ENCODE results near the gene GIGYF2.

- TF ChIP-seq CTCF (IDR thresholded peaks at IDR 0.05; ENCODE audit: borderline replicate concordance, extremely low read depth, low read length, poor library complexity, severe bottlenecking), result no peak
- TF ChIP-seq EZH2 (IDR thresholded peaks at IDR 0.05; ENCODE audit: borderline replicate concordance, low read depth, low read length, severe bottlenecking), result no peak
Measured at GRCh38 chr2:232723027-232723426, 25.9 kb downstream of the GIGYF2 start.
